C4-2B (cell line): ENCODE measurements around the gene BOD1L1.

Experiments
- H3K27ac ChIP-seq: fragments of 450-650 bp; 2 replicates; pipeline ENCODE4 v1.5.1; 2017
- ZFX ChIP-seq: fragments of 450-650 bp; IDR thresholded peaks from 2 replicates; pipeline ENCODE4 v1.6.1; 2017
- TF ChIP-seq, protein P1 (sequence below): fragments of 450-650 bp; conservative IDR thresholded peaks from 2 replicates; pipeline ENCODE4 v1.5.1; 2017; ENCODE audit warnings: mild to moderate bottlenecking

The BOD1L1 gene

GRCh38 chr4:13526658-13527057, 100.9 kb downstream of the BOD1L1 start:
- TF ChIP-seq, protein P1, sequence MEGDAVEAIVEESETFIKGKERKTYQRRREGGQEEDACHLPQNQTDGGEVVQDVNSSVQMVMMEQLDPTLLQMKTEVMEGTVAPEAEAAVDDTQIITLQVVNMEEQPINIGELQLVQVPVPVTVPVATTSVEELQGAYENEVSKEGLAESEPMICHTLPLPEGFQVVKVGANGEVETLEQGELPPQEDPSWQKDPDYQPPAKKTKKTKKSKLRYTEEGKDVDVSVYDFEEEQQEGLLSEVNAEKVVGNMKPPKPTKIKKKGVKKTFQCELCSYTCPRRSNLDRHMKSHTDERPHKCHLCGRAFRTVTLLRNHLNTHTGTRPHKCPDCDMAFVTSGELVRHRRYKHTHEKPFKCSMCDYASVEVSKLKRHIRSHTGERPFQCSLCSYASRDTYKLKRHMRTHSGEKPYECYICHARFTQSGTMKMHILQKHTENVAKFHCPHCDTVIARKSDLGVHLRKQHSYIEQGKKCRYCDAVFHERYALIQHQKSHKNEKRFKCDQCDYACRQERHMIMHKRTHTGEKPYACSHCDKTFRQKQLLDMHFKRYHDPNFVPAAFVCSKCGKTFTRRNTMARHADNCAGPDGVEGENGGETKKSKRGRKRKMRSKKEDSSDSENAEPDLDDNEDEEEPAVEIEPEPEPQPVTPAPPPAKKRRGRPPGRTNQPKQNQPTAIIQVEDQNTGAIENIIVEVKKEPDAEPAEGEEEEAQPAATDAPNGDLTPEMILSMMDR = no peak
- TF ChIP-seq ZFX = no peak
- no peak overlapping the region for H3K27ac ChIP-seq

DNA sequence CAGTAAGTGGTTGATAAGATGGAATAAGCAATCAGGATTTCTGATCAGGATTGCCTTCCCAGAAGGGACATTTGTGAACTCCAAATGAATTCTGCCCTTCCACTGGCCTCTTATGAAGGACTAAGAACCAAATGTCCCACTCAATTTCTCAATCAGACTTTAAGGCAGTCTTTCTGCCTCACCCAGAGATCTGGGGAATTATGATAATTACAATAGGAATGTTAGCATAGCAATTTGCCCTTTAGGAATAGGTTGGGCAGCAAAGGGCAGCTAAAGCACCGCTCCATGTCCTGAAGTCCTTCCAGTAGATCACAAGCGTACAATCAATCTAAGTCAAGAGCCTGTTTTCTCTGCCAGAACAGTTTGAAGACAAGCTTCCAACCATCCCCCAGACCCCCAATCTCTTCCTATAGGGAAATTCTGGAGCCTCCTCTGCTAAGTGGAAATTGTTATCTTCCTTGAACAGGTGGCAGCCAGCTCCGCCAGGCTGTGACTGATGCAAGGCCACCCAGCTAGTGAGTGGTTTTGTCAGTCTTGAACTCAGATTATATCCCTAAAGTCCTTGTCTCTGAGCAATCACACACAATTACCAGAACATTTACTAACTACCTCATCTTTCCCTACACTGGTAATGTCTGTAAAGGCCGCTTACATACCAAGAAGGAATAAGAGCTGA, 101.8 kb downstream of the BOD1L1 start:
- no peak for TF ChIP-seq ZFX
- TF ChIP-seq, protein P1 = no peak

GRCh38 chr4:13524504-13525243, 102.9 kb downstream of the BOD1L1 start:
- no peak overlapping the region for H3K27ac ChIP-seq
- no peak for TF ChIP-seq ZFX
- TF ChIP-seq, protein P1 = no peak

More for the DNA sequence above, 101.8 kb downstream of the BOD1L1 start:
- H3K27ac ChIP-seq = no peak overlapping the region

DNA sequence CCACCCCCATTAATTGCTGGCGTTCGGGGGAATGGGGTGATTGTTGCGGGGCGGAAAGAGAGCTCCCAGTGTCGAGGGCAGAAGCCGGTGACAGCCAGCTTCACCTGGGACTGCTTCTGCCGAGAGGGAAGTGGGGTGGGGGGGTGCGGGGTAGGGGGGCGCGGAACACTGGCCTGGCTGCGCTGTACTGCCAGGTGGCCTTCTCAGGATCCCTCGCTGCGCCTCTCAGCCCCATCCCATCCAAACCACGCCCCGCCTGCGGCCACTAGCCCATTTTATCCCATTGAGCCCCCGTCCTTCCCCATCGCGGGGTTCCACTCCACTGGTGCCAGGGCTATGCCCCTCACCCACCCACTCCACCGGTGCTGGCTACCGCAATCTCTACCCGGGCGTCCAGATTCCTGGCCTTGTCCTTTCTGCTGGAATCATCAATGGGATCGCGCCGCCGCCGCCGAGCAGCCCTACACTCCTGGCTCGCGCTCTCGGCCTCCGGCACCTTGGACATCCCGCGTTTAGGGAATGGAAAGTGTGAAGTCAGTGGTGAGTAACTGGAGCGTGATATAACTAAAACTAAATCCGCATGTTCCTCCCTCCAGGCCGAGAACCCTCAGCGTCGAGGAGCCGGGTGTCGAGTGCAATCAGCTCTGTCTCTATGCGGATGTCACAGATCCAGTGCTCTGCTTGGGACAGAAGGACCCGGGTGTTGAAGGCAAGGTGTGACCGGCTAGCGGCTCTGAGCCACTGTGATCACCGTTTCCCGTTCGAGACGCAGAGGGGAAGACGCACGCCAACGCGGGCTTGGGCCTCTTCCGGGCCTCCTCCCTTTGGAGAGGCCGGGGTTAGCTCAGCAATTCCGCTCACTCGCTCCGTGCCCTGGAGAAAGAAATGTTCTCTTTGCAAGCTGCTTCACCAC, 103.7 kb downstream of the BOD1L1 start:
- TF ChIP-seq, protein P1 = no peak
- no peak for TF ChIP-seq ZFX
- H3K27ac ChIP-seq = no peak overlapping the region

DNA sequence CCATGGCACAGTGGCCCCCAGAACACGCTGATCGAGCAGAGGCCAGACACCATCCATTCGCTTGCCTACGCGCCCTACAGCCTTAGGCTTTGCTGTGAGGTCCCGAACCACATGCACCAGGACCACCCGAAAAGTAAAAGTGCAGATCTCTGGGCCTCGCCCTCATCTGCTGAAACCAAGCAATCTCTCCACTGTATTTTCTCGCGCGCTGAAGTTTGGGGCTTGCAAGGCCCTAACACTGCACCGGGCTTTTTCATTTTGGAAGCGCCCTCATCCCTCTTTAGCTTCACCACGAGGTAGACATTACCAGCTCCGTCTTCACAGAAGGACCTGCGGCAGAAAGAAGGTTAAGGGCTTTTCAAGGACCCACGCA, 104.4 kb downstream of the BOD1L1 start:
- no peak for TF ChIP-seq ZFX
- TF ChIP-seq, protein P1 = no peak
- H3K27ac ChIP-seq = no peak overlapping the region

DNA sequence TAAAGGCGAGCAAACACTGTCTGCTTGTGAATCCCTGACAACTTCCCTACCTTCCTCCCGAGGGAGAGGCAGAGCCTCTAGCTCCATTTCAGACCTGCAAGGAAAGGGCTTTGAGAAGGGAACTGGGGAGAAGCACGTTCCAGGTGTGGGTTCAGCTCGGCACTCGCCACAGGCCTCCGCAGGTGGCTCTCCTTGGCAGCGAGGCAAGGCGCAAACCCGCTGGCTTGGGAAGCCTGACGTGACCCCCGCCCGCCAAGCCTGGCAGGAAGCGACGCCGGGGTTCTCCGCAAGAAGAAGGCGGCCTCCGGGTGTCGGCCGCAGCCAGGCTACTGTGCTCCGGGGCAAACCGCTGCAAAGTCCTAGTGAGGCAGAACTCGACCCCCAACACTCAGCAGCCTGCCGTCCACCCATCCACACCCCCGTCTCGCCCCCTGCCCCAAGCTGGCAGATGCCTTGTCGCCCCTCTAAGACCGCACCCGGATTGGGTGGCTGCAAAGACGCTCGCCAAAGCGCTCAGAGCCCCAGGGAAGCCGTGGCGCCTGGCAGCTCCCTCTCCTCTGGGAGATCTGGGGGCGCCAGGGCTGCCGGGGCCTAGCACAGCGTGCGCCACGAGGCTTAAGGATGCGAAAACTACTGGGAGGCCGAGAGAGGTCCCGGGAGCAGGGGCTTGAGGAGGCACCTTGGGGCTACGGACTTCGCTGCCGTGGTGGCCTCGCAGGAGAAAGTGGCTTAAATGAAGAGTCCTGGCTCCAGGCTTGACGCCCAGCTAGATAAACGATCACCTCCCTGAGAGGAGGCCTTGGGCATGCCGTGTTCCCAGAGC, 105.0 kb downstream of the BOD1L1 start:
- TF ChIP-seq, protein P1 = no peak
- TF ChIP-seq ZFX = no peak
- no peak overlapping the region for H3K27ac ChIP-seq
